MCF 10A (cell line): ENCODE data around the gene OXCT2. TPM values are rescaled to one million over a fixed set of nuclear protein-coding genes. Genes with fewer than 3 reads are reported as not detected.
"Not testable (repeated sequence)": the region's sequence is repeated elsewhere in the genome, so short reads cannot be mapped to it uniquely, and the experiment has no call there.

Experiments
- BruUV-seq: library from RNA; stranded (reverse); fragments of 400-500 nt; replicated peaks from 2 replicates; lab custom pipeline; 2021; lab: Mats Ljungman, UMichigan
- CTCF ChIA-PET: fragments of 300-600 bp; sonication (Branson Sonifier 250); formaldehyde crosslinking; extraction: SDS; loops from one replicate; lab custom pipeline; 2021; ENCODE audit warnings: antibody characterized with exemption, inconsistent platforms; lab: Yijun Ruan, JAX
- POLR2A ChIA-PET: fragments of 300-600, 350-650 bp; sonication (Branson Sonifier 250); formaldehyde crosslinking; extraction: SDS; loops from one replicate; lab custom pipeline; 2020; ENCODE audit warnings: antibody characterized with exemption, inconsistent platforms; lab: Yijun Ruan, JAX
- DNase-seq: peaks from one replicate; pipeline ENCODE4 v3.0.0-alpha.2; 2018; ENCODE audit not compliant: unreplicated experiment
- H3K27ac Mint-ChIP-seq: one replicate; pipeline ENCODE4 v1.8.0; 2022; ENCODE audit warnings: mild to moderate bottlenecking, low read depth, mixed read lengths; ENCODE audit not compliant: unreplicated experiment
- H3K27me3 Mint-ChIP-seq: one replicate; pipeline ENCODE4 v1.8.0; 2022; ENCODE audit warnings: mixed read lengths; ENCODE audit not compliant: insufficient read depth, unreplicated experiment
- H3K36me3 Mint-ChIP-seq: one replicate; pipeline ENCODE4 v1.8.0; 2022; ENCODE audit warnings: mild to moderate bottlenecking, moderate library complexity, mixed read lengths; ENCODE audit not compliant: insufficient read depth, unreplicated experiment
- H3K4me1 Mint-ChIP-seq: one replicate; pipeline ENCODE4 v1.8.0; 2022; ENCODE audit warnings: mixed read lengths; ENCODE audit not compliant: insufficient read depth, unreplicated experiment
- H3K4me3 Mint-ChIP-seq: one replicate; pipeline ENCODE4 v1.8.0; 2022; ENCODE audit warnings: mild to moderate bottlenecking, moderate library complexity, mixed read lengths; ENCODE audit not compliant: unreplicated experiment
- H3K9me3 Mint-ChIP-seq: one replicate; pipeline ENCODE4 v1.8.0; 2022; ENCODE audit warnings: mixed read lengths; ENCODE audit not compliant: unreplicated experiment
- intact Hi-C: fragments of 100-400 bp; cut with micrococcal nuclease; formaldehyde crosslinking; loops from 2 replicates; pipeline ENCODE4 v1.14.1; 2022
- total RNA-seq: library from RNA; stranded (reverse); gene quantifications from 2 replicates; pipeline ENCODE4 v1.2.3, GENCODE V29; 2022
- TF ChIP-seq, protein P1 (sequence below): fragments of 200-600 bp; IDR thresholded peaks from one replicate; pipeline ENCODE4 v1.8.0; 2022; ENCODE audit warnings: antibody characterized with exemption, mild to moderate bottlenecking; ENCODE audit not compliant: unreplicated experiment

OXCT2 gene
- total RNA-seq, 1 experiment from 2014 or later: not detected

DNA sequence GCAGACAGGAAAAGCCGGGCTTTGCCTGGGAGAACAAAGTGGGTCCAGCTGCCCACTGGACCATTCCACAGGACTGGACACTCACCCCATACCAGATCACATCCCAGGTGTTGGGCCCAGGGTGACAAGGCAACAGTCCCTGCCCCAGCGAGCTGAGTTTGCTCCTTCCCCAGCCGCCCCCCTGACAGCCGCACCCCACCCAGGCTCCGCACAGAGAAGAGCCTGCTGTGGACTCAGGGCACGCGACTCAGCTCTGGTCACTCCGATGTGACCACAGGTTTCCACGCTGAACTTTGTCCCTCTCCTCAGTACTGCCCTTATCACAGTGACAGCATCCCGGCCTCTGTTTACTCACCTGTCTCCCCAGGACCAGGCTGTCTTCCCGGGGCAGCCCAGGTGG, 16.3 kb upstream of the OXCT2 start:
- intact Hi-C loops: no loop called here
- H3K4me3 Mint-ChIP-seq: peak overlapping the region; percentile 16
- H3K27ac Mint-ChIP-seq: no peak overlapping the region
- no peaks in the 10 kb centered on the region for H3K36me3 Mint-ChIP-seq
- peaks cover 8% of the 10 kb centered on the region for H3K4me1 Mint-ChIP-seq
- DNase-seq: no peak
- ChIA-PET POLR2A (interaction anchor here (0.8 kb wide), 1 partner anchor 13 kb away, joined by 4 read pairs; no protein-coding TSS in a partner anchor), CTCF (no interaction called here)
- TF ChIP-seq, protein P1, sequence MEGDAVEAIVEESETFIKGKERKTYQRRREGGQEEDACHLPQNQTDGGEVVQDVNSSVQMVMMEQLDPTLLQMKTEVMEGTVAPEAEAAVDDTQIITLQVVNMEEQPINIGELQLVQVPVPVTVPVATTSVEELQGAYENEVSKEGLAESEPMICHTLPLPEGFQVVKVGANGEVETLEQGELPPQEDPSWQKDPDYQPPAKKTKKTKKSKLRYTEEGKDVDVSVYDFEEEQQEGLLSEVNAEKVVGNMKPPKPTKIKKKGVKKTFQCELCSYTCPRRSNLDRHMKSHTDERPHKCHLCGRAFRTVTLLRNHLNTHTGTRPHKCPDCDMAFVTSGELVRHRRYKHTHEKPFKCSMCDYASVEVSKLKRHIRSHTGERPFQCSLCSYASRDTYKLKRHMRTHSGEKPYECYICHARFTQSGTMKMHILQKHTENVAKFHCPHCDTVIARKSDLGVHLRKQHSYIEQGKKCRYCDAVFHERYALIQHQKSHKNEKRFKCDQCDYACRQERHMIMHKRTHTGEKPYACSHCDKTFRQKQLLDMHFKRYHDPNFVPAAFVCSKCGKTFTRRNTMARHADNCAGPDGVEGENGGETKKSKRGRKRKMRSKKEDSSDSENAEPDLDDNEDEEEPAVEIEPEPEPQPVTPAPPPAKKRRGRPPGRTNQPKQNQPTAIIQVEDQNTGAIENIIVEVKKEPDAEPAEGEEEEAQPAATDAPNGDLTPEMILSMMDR: no peak
- no peaks in the 10 kb centered on the region for H3K27me3 Mint-ChIP-seq
- BruUV-seq: no TSS peak
- H3K9me3 Mint-ChIP-seq: no peaks in the 10 kb centered on the region

DNA sequence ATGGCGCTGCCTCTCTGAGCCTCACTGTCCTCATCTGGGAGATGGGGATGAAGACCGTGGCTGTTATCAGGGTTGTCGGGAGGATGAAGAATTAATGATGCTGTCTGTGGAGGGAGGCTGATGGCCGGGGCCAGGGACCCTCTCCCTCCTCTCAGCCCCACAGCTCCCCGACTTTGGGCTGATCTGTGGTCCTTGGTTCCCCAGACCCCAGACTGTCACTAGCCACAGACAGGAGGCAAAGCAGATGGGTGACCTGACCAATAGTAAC, 15.9 kb upstream of the OXCT2 start:
- BruUV-seq, intact Hi-C loops, H3K27ac Mint-ChIP-seq, CTCF ChIA-PET, H3K36me3 Mint-ChIP-seq, DNase-seq, H3K27me3 Mint-ChIP-seq, H3K9me3 Mint-ChIP-seq, H3K4me1 Mint-ChIP-seq: not testable (repeated sequence)
- peak overlapping the region; percentile 16 for H3K4me3 Mint-ChIP-seq
- POLR2A ChIA-PET: interaction anchor here (0.8 kb wide), 1 partner anchor 14 kb away, joined by 4 read pairs; no protein-coding TSS in a partner anchor

DNA sequence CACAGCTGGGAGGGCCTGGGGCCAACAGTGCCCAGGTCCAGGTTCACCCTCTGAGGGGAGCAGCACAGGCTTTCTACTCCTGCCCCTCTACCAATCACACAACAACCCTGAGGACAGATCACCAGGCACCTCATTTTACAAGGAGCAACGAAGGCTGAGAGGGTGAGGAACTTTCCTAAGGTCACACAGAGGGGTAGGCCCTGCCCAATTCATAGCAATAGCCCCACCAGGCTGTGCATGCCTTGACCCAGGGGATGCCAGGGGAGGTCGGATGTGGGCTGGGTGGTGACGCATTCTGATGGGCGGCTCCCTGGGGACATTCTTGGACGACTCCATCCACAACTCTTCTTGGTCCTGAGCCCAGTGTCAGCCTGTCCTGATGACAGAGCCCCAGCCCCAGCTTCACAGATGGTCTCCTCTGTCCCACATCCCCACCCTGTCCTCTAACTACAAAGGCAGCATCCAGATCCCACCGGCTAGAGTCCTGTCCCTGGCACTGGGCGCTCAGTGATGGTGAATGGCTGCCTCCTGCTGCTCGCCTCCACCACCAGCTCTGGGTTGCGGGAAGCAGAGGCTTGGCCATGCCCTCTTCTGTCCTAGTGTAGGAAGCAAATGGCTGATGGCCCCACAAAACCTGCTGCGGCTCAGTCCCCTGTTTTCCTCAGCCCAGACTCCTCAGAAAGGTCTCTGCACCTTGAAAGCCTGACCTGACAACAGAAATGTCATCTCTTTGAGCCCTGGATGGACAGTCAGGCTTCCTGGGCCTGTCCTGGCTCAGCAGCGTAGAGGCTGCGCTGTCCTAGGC, 15.4 kb upstream of the OXCT2 start:
- DNase-seq, H3K27me3 Mint-ChIP-seq, H3K36me3 Mint-ChIP-seq, H3K27ac Mint-ChIP-seq, intact Hi-C loops, H3K9me3 Mint-ChIP-seq, BruUV-seq, H3K4me3 Mint-ChIP-seq, H3K4me1 Mint-ChIP-seq: not testable (repeated sequence)
- ChIA-PET CTCF (interaction anchor here (0.6 kb wide), 1 partner anchor 9 kb away, joined by 3 read pairs; no protein-coding TSS in a partner anchor), POLR2A (interaction anchor here (0.8 kb wide), 1 partner anchor 14 kb away, joined by 4 read pairs; no protein-coding TSS in a partner anchor)

DNA sequence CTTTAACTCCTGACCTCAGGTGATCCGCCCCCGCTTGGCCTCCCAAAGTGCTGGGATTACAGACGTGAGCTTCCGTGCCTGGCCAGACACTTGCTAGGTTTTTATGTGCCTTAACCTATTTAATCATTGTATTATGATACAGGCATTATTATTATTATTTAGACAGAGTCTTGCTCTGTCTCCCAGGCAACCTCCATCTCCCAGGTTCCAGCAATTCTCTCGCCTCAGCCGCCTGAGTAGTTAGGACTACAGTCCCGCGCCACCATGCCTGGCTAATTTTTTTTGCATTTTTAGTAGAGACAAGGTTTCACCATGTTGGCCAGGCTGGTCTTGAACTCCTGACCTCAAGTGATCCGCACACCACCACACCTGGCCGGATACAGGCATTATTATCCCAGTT, 11.5 kb upstream of the OXCT2 start:
- H3K36me3 Mint-ChIP-seq, H3K4me1 Mint-ChIP-seq, CTCF ChIA-PET, H3K27me3 Mint-ChIP-seq, DNase-seq, H3K27ac Mint-ChIP-seq, intact Hi-C loops, H3K4me3 Mint-ChIP-seq, BruUV-seq, H3K9me3 Mint-ChIP-seq: not testable (repeated sequence)
- POLR2A ChIA-PET: interaction anchor here (0.6 kb wide), 1 partner anchor 1227 kb away, joined by 3 read pairs; no protein-coding TSS in a partner anchor

DNA sequence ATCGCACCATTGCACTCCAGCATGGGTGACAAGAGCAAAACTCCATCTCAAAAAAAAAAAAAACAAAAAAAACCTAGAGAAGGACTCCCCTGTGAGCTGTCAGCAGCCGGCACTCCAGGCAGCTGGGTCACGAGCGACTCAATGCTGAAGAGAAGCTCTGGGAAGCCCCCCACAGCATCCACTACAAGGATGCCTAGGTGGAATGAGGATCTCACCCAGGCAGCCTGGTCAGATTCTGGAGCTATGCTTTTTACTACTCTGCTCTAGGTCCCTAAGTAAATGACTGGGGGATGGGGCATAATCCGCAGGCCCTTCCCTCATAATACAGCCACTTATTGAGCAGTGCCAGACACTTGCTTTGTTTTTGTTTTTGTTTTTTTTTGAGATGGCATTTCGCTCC, 11.0 kb upstream of the OXCT2 start:
- intact Hi-C loops: no loop called here
- CTCF ChIA-PET: no interaction called here
- H3K4me3 Mint-ChIP-seq: no peak overlapping the region
- TF ChIP-seq, protein P1: no peak
- no peaks in the 10 kb centered on the region for H3K9me3 Mint-ChIP-seq
- no peak for DNase-seq
- no TSS peak for BruUV-seq
- no peaks in the 10 kb centered on the region for H3K27me3 Mint-ChIP-seq
- H3K27ac Mint-ChIP-seq: no peak overlapping the region
- H3K36me3 Mint-ChIP-seq: no peaks in the 10 kb centered on the region
- no peaks in the 10 kb centered on the region for H3K4me1 Mint-ChIP-seq
- POLR2A ChIA-PET: no interaction called here
